Measurements from ENCODE around the gene NACC1. TPM values are rescaled to one million over a fixed set of nuclear protein-coding genes. Genes with fewer than 3 reads are reported as not detected.
A peak's percentile ranks its signal among the peaks of the same experiment; 100 is the strongest.

Gene NACC1
- total RNA-seq, 1 donor from 2014 or later: 117 TPM

DNA sequence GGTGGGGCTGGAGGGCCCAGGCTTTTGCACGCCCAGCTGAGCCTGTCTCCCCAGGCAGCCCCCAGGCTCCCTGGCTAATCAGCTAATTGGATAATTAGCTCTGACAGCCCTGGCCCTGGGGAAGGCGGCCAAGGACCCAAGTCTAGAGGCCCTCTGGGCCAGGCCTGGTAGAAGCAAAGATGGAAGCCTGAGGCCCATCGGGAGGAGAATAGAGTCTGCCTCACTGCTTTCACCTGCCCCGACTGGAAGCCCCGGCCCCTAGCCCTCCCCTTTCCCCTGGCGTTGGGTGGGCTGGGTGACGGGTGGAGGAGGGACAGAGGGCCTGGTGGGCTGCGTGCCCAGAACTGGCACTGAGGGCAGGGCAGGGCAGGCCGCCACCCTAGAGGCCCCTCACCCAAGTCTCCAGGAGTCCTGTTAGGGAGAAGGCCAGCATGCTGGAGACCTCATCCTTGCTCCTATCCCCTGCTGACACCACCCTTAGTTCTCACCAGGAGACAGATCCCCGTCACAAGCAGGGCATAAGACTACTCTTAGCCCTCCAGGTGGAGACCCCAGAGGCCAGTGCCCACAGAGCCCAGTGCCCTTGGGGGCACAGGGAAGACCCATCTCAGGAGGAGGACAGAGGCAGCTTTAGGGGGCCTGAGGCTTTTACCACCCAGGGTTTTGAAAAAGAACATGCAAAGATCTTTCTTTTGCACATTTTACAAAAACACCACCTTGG lies 27.4 kb upstream of the NACC1 start:
- H3K36me3 Mint-ChIP-seq (ENCODE audit: low read depth): no peaks in the 10 kb centered on the region
- DNase-seq (ENCODE audit: low spot score): no peak
- H3K9me3 Mint-ChIP-seq: no peaks in the 10 kb centered on the region
- H3K27ac Mint-ChIP-seq: no peak overlapping the region
- H3K4me1 Mint-ChIP-seq (ENCODE audit: low read depth): peaks cover 10% of the 10 kb centered on the region
- H3K4me3 Mint-ChIP-seq (ENCODE audit: low read depth): no peak overlapping the region
- peaks cover 9% of the 10 kb centered on the region for H3K27me3 Mint-ChIP-seq (ENCODE audit: low read depth)
- intact Hi-C loops (cut with micrococcal nuclease): no loop called here

DNA sequence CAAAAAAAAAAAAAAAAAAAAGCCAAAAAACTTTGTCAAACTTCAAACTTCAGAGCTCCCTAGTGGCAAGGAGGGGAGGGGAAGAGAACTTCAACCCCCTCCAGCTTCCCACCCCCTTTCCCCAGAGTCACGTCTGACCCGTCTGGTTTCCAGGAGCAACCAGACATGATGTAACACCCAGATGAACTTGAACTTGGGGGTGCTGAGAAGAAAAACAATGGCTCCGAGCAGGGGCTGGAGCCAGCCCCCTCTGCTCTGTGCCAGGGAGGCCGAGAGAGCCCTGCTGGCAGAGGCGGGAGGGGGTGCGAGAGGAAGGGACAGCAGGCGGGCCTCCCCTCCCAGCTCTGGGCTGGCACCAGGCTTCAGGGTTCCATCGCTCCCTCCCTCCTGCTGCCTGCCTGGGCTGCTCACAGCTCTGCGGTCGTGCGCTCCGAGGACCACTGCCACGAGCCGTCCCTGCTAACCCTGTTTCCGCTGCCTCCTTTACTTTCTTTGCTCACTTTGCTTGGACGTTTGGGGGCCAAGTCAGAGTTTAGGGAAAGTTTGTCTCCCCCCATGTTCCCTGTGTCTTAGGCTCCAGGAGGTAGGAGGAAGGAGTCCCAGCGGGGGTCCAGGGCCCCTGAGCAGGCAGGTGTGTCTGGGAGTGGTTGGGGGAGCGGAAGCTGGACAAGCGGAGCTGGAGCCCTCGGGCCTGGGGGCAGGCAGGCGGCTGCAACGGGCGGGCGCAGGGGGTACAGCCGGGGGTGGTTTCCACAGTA lies 26.5 kb upstream of the NACC1 start:
- H3K27ac Mint-ChIP-seq: no peak overlapping the region
- no peak for DNase-seq (ENCODE audit: low spot score)
- intact Hi-C loops (cut with micrococcal nuclease): no loop called here
- H3K36me3 Mint-ChIP-seq (ENCODE audit: low read depth): peaks cover 3% of the 10 kb centered on the region
- no peaks in the 10 kb centered on the region for H3K9me3 Mint-ChIP-seq
- H3K4me1 Mint-ChIP-seq (ENCODE audit: low read depth): peaks cover 16% of the 10 kb centered on the region
- peaks cover 16% of the 10 kb centered on the region for H3K27me3 Mint-ChIP-seq (ENCODE audit: low read depth)
- H3K4me3 Mint-ChIP-seq (ENCODE audit: low read depth): no peak overlapping the region

DNA sequence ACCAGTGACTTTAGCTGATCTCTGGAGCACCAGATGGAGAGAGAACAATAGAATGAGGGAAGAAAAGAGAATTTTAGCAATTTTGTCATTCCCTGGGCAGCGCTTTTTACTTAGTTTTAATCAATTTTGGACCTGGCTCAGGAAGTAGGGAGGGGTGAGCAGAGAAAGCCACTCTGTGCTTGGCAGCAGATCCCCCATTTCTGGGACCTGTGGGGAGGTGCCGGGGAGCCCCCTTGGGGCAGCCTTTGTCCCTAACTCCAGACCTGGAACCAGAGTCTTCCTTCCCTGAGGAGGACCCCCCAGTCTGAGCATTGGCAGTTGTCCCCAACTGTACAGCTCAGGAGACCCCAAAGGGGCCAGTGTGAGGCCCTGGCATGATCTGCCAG lies 25.9 kb upstream of the NACC1 start:
- no peak overlapping the region for H3K4me3 Mint-ChIP-seq (ENCODE audit: low read depth)

DNA sequence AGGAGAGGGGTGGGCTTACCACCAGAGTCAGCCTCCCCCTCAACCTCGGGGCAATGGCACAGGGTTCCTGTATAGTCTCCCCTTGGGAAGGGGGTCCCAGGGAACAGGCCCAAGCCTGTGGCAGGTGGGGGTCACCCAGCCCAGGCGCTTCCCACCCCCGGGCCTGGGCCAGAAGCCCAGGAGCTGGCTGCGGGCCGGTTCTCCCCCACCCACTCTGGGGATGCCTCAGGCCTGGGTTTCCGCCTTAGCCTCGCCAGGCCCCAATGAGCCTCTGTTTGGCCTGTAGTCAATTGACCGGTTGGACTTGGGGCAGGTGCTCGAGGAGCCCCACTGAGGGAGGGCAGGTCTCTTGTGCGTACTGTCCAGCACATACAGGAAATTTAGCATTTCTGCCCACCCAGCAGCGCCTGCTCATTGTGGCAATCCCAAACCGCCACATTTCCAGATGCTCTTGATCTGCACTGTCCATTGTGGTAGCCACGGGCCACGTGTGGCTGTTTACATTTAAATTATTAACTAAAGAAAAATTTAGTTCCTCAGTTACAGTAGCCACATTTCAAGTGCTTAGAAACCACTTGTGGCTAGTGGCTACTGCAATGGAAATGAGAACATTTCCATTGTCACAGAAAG lies 25.3 kb upstream of the NACC1 start:
- DNase-seq (ENCODE audit: low spot score): no peak
- Mint-ChIP-seq H3K27me3 (ENCODE audit: low read depth) (peaks cover 22% of the 10 kb centered on the region), H3K4me3 (ENCODE audit: low read depth) (no peak overlapping the region), H3K9me3 (no peaks in the 10 kb centered on the region), H3K4me1 (ENCODE audit: low read depth) (peaks cover 19% of the 10 kb centered on the region), H3K36me3 (ENCODE audit: low read depth) (peaks cover 3% of the 10 kb centered on the region), H3K27ac (no peak overlapping the region)
- intact Hi-C loops (cut with micrococcal nuclease): loop anchor here (1.0 kb wide), 1 partner anchor 31 kb away; no protein-coding TSS in a partner anchor

More for the DNA sequence above, 25.9 kb upstream of the NACC1 start:
- H3K9me3 Mint-ChIP-seq: no peaks in the 10 kb centered on the region
- peaks cover 19% of the 10 kb centered on the region for H3K4me1 Mint-ChIP-seq (ENCODE audit: low read depth)
- DNase-seq (ENCODE audit: low spot score): no peak
- no peak overlapping the region for H3K27ac Mint-ChIP-seq
- intact Hi-C loops (cut with micrococcal nuclease): no loop called here
- peaks cover 20% of the 10 kb centered on the region for H3K27me3 Mint-ChIP-seq (ENCODE audit: low read depth)
- H3K36me3 Mint-ChIP-seq (ENCODE audit: low read depth): peaks cover 3% of the 10 kb centered on the region

DNA sequence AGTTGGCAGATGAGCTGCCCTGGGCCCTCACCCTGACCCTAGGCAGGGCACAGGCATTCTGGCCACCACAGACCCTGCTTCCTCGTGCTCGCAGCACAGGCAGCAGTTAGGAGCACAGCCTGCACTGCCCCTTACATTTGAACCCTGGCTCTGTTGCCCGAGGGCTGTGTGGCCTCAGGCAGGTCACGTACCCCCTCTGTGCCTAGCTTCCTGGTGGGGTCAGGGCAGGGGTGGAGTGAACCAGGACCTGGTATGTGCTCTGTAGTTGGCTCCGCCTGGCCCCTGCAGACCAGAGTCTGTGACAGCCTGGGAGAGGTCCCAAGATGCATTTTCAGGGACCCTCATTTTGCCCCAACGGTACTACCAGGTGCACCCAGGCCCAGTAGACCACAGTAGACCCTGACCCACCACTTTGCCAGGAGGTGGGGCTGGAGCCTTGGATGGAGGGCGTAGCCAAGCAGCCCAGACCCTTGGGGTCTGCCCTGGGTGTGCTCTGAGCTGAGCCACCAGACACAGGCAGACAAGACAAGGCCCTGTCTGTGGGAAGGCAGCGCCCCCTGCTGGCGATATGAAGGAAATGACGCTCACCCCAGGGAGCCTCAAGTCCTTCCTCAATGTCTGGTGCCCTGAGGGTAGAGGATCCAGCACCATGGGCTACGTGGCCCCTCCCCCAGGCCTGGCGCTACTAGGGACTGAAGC lies 24.5 kb upstream of the NACC1 start:
- H3K36me3 Mint-ChIP-seq (ENCODE audit: low read depth): peaks cover 3% of the 10 kb centered on the region
- H3K4me3 Mint-ChIP-seq (ENCODE audit: low read depth): no peak overlapping the region
- H3K9me3 Mint-ChIP-seq: no peaks in the 10 kb centered on the region
- no peak overlapping the region for H3K27ac Mint-ChIP-seq
- DNase-seq (ENCODE audit: low spot score): peak; percentile 71
- H3K4me1 Mint-ChIP-seq (ENCODE audit: low read depth): peaks cover 21% of the 10 kb centered on the region
- H3K27me3 Mint-ChIP-seq (ENCODE audit: low read depth): peaks cover 28% of the 10 kb centered on the region
- intact Hi-C loops (cut with micrococcal nuclease): loop anchor here (1.0 kb wide), 2 partner anchors 32 to 115 kb away; no protein-coding TSS in a partner anchor

DNA sequence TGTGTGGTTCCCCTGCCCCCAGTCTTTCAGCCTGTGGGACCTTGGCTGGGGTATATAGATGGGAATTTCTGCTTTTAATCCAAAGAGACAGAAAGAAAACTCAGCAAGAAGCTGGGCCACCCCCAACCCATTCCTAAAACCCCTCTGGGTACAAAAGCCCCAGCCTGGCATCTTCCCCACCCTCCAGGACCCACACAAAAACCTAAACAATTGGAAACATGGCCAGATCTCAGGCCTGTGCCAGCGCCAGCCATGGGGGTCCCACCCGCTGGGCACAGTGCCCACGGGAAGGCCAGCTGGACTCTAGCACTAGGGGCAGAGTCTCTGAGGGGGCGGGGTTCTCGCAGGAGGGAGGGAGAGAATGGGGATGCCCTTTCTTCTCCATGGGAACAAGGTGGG lies 24.0 kb upstream of the NACC1 start:
- H3K27ac Mint-ChIP-seq: no peak overlapping the region
- no peak overlapping the region for H3K4me3 Mint-ChIP-seq (ENCODE audit: low read depth)
- intact Hi-C loops (cut with micrococcal nuclease): loop anchor here (1.0 kb wide), 1 partner anchor 116 kb away; no protein-coding TSS in a partner anchor
- no peak for DNase-seq (ENCODE audit: low spot score)
- H3K36me3 Mint-ChIP-seq (ENCODE audit: low read depth): peaks cover 3% of the 10 kb centered on the region
- H3K9me3 Mint-ChIP-seq: no peaks in the 10 kb centered on the region
- H3K4me1 Mint-ChIP-seq (ENCODE audit: low read depth): peaks cover 25% of the 10 kb centered on the region
- peaks cover 29% of the 10 kb centered on the region for H3K27me3 Mint-ChIP-seq (ENCODE audit: low read depth)

DNA sequence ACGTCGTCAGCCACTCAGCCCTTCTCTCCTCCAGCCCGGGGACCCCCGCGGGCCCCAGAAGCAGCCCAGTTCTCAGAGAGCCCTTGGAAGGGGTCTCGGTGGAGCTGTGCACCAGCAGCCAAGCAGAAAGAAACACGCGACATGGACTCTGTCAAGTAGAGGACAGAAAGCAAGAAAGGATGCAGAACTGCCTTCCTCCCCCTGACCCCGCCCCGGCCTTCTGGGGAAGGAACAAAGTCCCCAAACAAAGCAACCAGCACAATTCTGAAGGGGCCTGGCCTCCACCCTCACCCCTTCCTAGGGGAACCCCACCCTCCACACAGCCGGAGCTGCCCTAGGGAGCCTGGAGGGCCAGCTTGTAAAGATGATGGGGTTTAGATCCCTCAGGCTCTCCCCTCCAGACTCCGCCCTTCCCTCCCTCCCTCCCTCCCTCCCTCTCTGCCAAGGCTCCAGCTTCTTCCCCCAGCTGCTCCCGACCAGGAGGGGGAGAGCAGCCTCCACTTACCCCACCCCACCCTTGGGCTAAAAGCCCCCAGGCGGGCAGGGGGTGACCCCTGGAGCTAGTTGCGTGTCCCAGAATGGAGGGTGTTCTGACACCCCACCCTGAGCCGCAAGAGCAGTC lies 23.2 kb upstream of the NACC1 start:
- peaks cover 3% of the 10 kb centered on the region for H3K36me3 Mint-ChIP-seq (ENCODE audit: low read depth)
- no peaks in the 10 kb centered on the region for H3K9me3 Mint-ChIP-seq
- H3K4me1 Mint-ChIP-seq (ENCODE audit: low read depth): peaks cover 30% of the 10 kb centered on the region
- DNase-seq (ENCODE audit: low spot score): no peak
- H3K27me3 Mint-ChIP-seq (ENCODE audit: low read depth): peaks cover 29% of the 10 kb centered on the region
- no peak overlapping the region for H3K4me3 Mint-ChIP-seq (ENCODE audit: low read depth)
- H3K27ac Mint-ChIP-seq: no peak overlapping the region
- intact Hi-C loops (cut with micrococcal nuclease): loop anchor here (1.0 to 5.0 kb wide), 2 partner anchors 117 to 258 kb away; partner anchors contain the start of gene MAST1

DNA sequence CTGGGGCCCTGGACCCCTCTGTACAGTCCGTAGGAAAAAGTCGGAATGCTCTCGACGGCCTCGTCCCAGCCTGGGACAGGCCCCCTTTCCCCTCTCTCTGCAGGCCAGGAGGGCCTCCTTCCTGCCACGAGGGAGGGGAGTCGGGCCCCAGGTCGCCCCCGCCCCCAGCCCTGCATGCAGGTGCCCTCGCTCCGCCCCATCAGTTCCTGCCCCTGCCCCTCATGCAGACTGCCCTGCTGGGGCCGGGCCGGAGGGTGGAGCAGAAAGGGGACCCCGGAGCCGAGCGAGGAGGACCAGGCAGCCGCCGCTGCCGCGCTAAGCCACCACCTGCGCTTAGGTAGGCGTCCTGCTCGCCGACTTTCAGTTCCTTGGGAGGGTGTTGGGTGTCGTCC lies 22.7 kb upstream of the NACC1 start:
- Mint-ChIP-seq H3K27me3 (ENCODE audit: low read depth) (peaks cover 29% of the 10 kb centered on the region), H3K36me3 (ENCODE audit: low read depth) (peaks cover 3% of the 10 kb centered on the region), H3K27ac (no peak overlapping the region), H3K4me3 (ENCODE audit: low read depth) (no peak overlapping the region), H3K4me1 (ENCODE audit: low read depth) (peaks cover 35% of the 10 kb centered on the region), H3K9me3 (no peaks in the 10 kb centered on the region)
- intact Hi-C loops (cut with micrococcal nuclease): loop anchor here (5.0 kb wide), 1 partner anchor 258 kb away; the partner anchor contains the start of gene MAST1
- no peak for DNase-seq (ENCODE audit: low spot score)

DNA sequence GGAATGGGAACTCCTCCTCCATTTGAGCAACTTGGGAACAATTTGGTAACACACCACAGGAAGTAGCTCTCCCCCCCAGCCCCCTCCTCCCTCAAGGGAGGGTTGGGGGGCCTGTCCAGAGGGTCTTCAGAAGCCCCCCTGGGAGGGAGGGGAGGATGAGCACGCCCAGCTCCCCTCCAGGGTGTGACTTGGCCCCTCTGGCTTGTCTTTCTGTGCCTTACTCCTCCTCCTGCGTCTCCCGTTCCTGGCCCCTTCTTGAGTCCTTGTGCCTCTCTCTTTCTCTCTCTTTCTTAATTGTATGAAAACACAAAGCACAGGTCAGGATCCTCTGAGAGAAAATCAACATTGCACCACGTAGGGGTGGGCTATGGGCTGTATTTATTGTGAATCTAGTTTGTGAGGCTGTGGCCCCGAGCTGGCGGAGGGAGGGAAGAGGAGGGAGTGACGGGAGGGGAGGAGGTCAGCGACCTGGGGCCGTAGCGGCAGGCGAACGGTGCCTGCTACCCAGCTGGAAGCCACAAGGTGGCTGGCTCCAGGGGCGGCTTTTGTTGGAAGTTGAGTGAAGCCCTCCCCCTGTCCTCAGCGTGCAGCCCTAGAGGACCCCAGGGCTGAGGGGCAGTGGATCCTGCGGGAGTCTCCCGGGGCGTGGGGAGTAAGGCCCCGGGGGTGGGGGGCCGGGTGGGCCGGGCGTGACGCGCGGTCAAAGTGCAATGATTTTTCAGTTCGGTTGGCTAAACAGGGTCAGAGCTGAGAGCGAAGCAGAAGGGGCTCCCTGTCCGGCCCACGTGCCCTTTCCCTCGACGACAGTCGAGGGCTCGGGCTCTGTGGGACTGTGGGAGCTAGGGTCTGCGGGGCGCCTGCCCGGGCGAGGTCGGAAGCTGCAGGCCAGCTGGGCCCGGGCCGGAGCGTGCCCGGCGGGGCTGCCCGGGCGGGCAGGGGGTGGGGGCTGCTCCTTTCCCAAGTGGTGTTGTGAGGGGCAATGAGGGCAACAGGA lies 21.8 kb upstream of the NACC1 start:
- H3K4me1 Mint-ChIP-seq (ENCODE audit: low read depth): peaks cover 38% of the 10 kb centered on the region
- H3K9me3 Mint-ChIP-seq: no peaks in the 10 kb centered on the region
- intact Hi-C loops (cut with micrococcal nuclease): loop anchor here (5.0 kb wide), 1 partner anchor 259 kb away; the partner anchor contains the start of gene MAST1
- H3K27ac Mint-ChIP-seq: peak overlapping the region; percentile 39
- no peak for DNase-seq (ENCODE audit: low spot score)
- H3K27me3 Mint-ChIP-seq (ENCODE audit: low read depth): peaks cover 29% of the 10 kb centered on the region
- peak overlapping the region; percentile 77 for H3K4me3 Mint-ChIP-seq (ENCODE audit: low read depth)
- H3K36me3 Mint-ChIP-seq (ENCODE audit: low read depth): peaks cover 3% of the 10 kb centered on the region

DNA sequence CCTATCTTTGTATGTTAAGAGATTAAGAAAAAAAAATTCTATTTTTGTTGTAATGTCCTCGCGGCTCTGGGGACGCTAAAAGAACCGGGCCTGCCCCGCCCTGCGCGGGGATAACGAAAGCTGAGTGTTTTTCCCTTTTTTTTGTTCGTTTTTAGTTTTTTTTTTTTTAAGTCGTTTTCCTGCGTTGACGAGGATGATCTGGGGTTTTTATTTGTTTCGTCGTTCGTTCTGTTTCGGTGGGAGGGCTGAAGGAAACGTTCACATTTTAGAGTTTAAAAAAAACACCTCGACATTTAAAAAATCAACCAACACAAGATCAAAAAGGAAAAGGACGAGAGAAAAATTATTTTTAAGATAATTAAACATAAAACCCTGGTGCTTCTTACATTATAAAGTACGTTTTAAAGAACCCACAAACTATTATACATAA lies 21.0 kb upstream of the NACC1 start:
- H3K27ac Mint-ChIP-seq: peak overlapping the region; percentile 72
- H3K4me1 Mint-ChIP-seq (ENCODE audit: low read depth): peaks cover 42% of the 10 kb centered on the region
- H3K27me3 Mint-ChIP-seq (ENCODE audit: low read depth): peaks cover 29% of the 10 kb centered on the region
- H3K4me3 Mint-ChIP-seq (ENCODE audit: low read depth): peak overlapping the region; percentile 67
- H3K36me3 Mint-ChIP-seq (ENCODE audit: low read depth): peaks cover 3% of the 10 kb centered on the region
- no peak for DNase-seq (ENCODE audit: low spot score)
- intact Hi-C loops (cut with micrococcal nuclease): loop anchor here (1.0 to 5.0 kb wide), 2 partner anchors 85 to 260 kb away; partner anchors contain the start of gene MAST1
- no peaks in the 10 kb centered on the region for H3K9me3 Mint-ChIP-seq

Data from activated T-helper 2 cell treated with anti-CD3 and anti-CD28 coated beads, Interferon-gamma antibody, Interleukin-2, Interleukin-4, amounts not matched to agents 10 μg/mL and 5 μg/mL and 100 μg/mL, durations not matched to agents 14 hours and 24 hours and 36 hours (primary cell).